ENCODE data around the gene C19orf25. TPM values are rescaled to one million over a fixed set of nuclear protein-coding genes. Genes with fewer than 3 reads are reported as not detected.

C19orf25 gene
- total RNA-seq, 2 donors from 2014 or later: 40.0 to 51.1 TPM

GRCh38 chr19:1430246-1430645 lies 48.8 kb downstream of the C19orf25 start:
- no peak for DNase-seq

GRCh38 chr19:1429750-1430149 lies 49.3 kb downstream of the C19orf25 start:
- Histone ChIP-seq H3K9me3 (ENCODE audit: control insufficient read depth, low read length) (no peaks in the 10 kb centered on the region), H3K36me3 (ENCODE audit: control insufficient read depth, insufficient read depth, low read length) (peaks cover 72% of the 10 kb centered on the region), H3K27me3 (ENCODE audit: control insufficient read depth, insufficient read depth, low read length, poor library complexity, severe bottlenecking) (no peaks in the 10 kb centered on the region), H3K4me3 (ENCODE audit: low read length) (no peak overlapping the region), H3K27ac (ENCODE audit: low read depth, low read length) (no peak overlapping the region), H3K9ac (ENCODE audit: extremely low read depth, low read length, poor library complexity, severe bottlenecking) (no peak overlapping the region), H3K4me1 (ENCODE audit: control insufficient read depth, insufficient read depth, low read length) (no peaks in the 10 kb centered on the region)
- TF ChIP-seq, protein P1, sequence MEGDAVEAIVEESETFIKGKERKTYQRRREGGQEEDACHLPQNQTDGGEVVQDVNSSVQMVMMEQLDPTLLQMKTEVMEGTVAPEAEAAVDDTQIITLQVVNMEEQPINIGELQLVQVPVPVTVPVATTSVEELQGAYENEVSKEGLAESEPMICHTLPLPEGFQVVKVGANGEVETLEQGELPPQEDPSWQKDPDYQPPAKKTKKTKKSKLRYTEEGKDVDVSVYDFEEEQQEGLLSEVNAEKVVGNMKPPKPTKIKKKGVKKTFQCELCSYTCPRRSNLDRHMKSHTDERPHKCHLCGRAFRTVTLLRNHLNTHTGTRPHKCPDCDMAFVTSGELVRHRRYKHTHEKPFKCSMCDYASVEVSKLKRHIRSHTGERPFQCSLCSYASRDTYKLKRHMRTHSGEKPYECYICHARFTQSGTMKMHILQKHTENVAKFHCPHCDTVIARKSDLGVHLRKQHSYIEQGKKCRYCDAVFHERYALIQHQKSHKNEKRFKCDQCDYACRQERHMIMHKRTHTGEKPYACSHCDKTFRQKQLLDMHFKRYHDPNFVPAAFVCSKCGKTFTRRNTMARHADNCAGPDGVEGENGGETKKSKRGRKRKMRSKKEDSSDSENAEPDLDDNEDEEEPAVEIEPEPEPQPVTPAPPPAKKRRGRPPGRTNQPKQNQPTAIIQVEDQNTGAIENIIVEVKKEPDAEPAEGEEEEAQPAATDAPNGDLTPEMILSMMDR (conservative IDR thresholded peaks at IDR 0.05): no peak
- Mint-ChIP-seq H3K36me3 (ENCODE audit: low read depth) (peaks cover 45% of the 10 kb centered on the region), H3K9me3 (no peaks in the 10 kb centered on the region), H3K27me3 (ENCODE audit: insufficient read depth) (no peaks in the 10 kb centered on the region), H3K4me3 (no peak overlapping the region), H3K4me1 (no peaks in the 10 kb centered on the region), H3K27ac (no peak overlapping the region)
- WGBS, 2 experiments (ENCODE audit: insufficient coverage in 1 of 2, insufficient read length in 1 of 2): 96 to 100% methylated on average over 14 of the region's 14 CpGs
- no peak for DNase-seq

More at GRCh38 chr19:1430246-1430645, 48.8 kb downstream of the C19orf25 start:
- Mint-ChIP-seq H3K27me3 (ENCODE audit: insufficient read depth) (no peaks in the 10 kb centered on the region), H3K9me3 (no peaks in the 10 kb centered on the region), H3K4me3 (no peak overlapping the region), H3K4me1 (no peaks in the 10 kb centered on the region), H3K36me3 (ENCODE audit: low read depth) (peaks cover 42% of the 10 kb centered on the region), H3K27ac (no peak overlapping the region)
- Histone ChIP-seq H3K36me3 (ENCODE audit: control insufficient read depth, insufficient read depth, low read length) (peaks cover 70% of the 10 kb centered on the region), H3K9me3 (ENCODE audit: control insufficient read depth, low read length) (no peaks in the 10 kb centered on the region), H3K4me3 (ENCODE audit: low read length) (no peak overlapping the region), H3K4me1 (ENCODE audit: control insufficient read depth, insufficient read depth, low read length) (no peaks in the 10 kb centered on the region), H3K27me3 (ENCODE audit: control insufficient read depth, insufficient read depth, low read length, poor library complexity, severe bottlenecking) (no peaks in the 10 kb centered on the region), H3K9ac (ENCODE audit: extremely low read depth, low read length, poor library complexity, severe bottlenecking) (no peak overlapping the region), H3K27ac (ENCODE audit: low read depth, low read length) (no peak overlapping the region)
- WGBS, 2 experiments (ENCODE audit: insufficient coverage in 1 of 2, insufficient read length in 1 of 2): 99 to 100% methylated on average over 4 to 14 of the region's 14 CpGs
- TF ChIP-seq, protein P1 (conservative IDR thresholded peaks at IDR 0.05): no peak

- DNase-seq: no peak
- Mint-ChIP-seq H3K36me3 (ENCODE audit: low read depth) (peaks cover 45% of the 10 kb centered on the region), H3K27ac (no peak overlapping the region), H3K4me1 (no peaks in the 10 kb centered on the region), H3K4me3 (no peak overlapping the region), H3K27me3 (ENCODE audit: insufficient read depth) (no peaks in the 10 kb centered on the region), H3K9me3 (no peaks in the 10 kb centered on the region)
- Histone ChIP-seq H3K27ac (ENCODE audit: low read depth, low read length) (no peak overlapping the region), H3K9me3 (ENCODE audit: control insufficient read depth, low read length) (no peaks in the 10 kb centered on the region), H3K9ac (ENCODE audit: extremely low read depth, low read length, poor library complexity, severe bottlenecking) (no peak overlapping the region), H3K4me1 (ENCODE audit: control insufficient read depth, insufficient read depth, low read length) (no peaks in the 10 kb centered on the region), H3K27me3 (ENCODE audit: control insufficient read depth, insufficient read depth, low read length, poor library complexity, severe bottlenecking) (no peaks in the 10 kb centered on the region), H3K36me3 (ENCODE audit: control insufficient read depth, insufficient read depth, low read length) (peaks cover 76% of the 10 kb centered on the region), H3K4me3 (ENCODE audit: low read length) (no peak overlapping the region)
- WGBS, 2 experiments (ENCODE audit: insufficient coverage in 1 of 2, insufficient read length in 1 of 2): 96 to 97% methylated on average over 36 to 41 of the region's 41 CpGs
- TF ChIP-seq, protein P1 (conservative IDR thresholded peaks at IDR 0.05): no peak
These were observed 50.1 kb downstream of the C19orf25 start for GRCh38 chr19:1428738-1429391.

Measured in endodermal cell (in vitro differentiated cells).